Measurements from ENCODE around the gene FSD1. TPM values are rescaled to one million over a fixed set of nuclear protein-coding genes. Genes with fewer than 3 reads are reported as not detected.

FSD1 gene
- total RNA-seq, 2 donors from 2014 or later: 6.4 TPM; not detected in 1

GRCh38 chr19:4322942-4323665 is 18.7 kb downstream of the FSD1 start:
- no peaks in the 10 kb centered on the region for H3K4me1 ChIP-seq (replicated peaks)
- no peaks in the 10 kb centered on the region for H3K27me3 ChIP-seq (replicated peaks; ENCODE audit: insufficient read depth)
- H3K4me3 ChIP-seq: no peak overlapping the region
- intact Hi-C loops (cut with DNase I): no loop called here
- TF ChIP-seq POLR2A (IDR thresholded peaks at IDR 0.05) (no peak), POLR2AphosphoS5 (IDR thresholded peaks at IDR 0.05) (no peak), CTCF (IDR thresholded peaks at IDR 0.05) (no peak)
- 71% methylated on average over 37 of the region's 37 CpGs for WGBS
- no peak overlapping the region for H3K27ac ChIP-seq
- no peak for DNase-seq (ENCODE audit: low spot score)
- no peaks in the 10 kb centered on the region for H3K36me3 ChIP-seq
- no peaks in the 10 kb centered on the region for H3K9me3 ChIP-seq

GRCh38 chr19:4323692-4324091 is 19.3 kb downstream of the FSD1 start:
- intact Hi-C loops (cut with DNase I): no loop called here
- Histone ChIP-seq H3K27me3 (replicated peaks; ENCODE audit: insufficient read depth) (no peaks in the 10 kb centered on the region), H3K27ac (no peak overlapping the region), H3K36me3 (no peaks in the 10 kb centered on the region), H3K9me3 (no peaks in the 10 kb centered on the region), H3K4me3 (no peak overlapping the region), H3K4me1 (replicated peaks) (no peaks in the 10 kb centered on the region)
- TF ChIP-seq POLR2A (IDR thresholded peaks at IDR 0.05) (no peak), CTCF (IDR thresholded peaks at IDR 0.05) (no peak), POLR2AphosphoS5 (IDR thresholded peaks at IDR 0.05) (no peak)
- DNase-seq (ENCODE audit: low spot score): no peak
- 98% methylated on average over 7 of the region's 9 CpGs for WGBS

- TF ChIP-seq POLR2A (IDR thresholded peaks at IDR 0.05) (no peak), CTCF (IDR thresholded peaks at IDR 0.05) (no peak), POLR2AphosphoS5 (IDR thresholded peaks at IDR 0.05) (no peak)
Measured at GRCh38 chr19:4324228-4324627, 19.8 kb downstream of the FSD1 start.

GRCh38 chr19:4326215-4326836 is 21.9 kb downstream of the FSD1 start:
- H3K27ac ChIP-seq: no peak overlapping the region
- TF ChIP-seq POLR2AphosphoS5 (IDR thresholded peaks at IDR 0.05) (no peak), CTCF (IDR thresholded peaks at IDR 0.05) (no peak), POLR2A (IDR thresholded peaks at IDR 0.05) (no peak)
- WGBS: 66% methylated on average over 13 of the region's 13 CpGs
- DNase-seq (ENCODE audit: low spot score): no peak
- no peaks in the 10 kb centered on the region for H3K4me1 ChIP-seq (replicated peaks)
- H3K27me3 ChIP-seq (replicated peaks; ENCODE audit: insufficient read depth): no peaks in the 10 kb centered on the region
- intact Hi-C loops (cut with DNase I): no loop called here
- no peaks in the 10 kb centered on the region for H3K9me3 ChIP-seq
- no peak overlapping the region for H3K4me3 ChIP-seq
- no peaks in the 10 kb centered on the region for H3K36me3 ChIP-seq

More at GRCh38 chr19:4324228-4324627, 19.8 kb downstream of the FSD1 start:
- Histone ChIP-seq H3K27ac (no peak overlapping the region), H3K36me3 (no peaks in the 10 kb centered on the region), H3K9me3 (no peaks in the 10 kb centered on the region), H3K4me1 (replicated peaks) (no peaks in the 10 kb centered on the region), H3K4me3 (no peak overlapping the region), H3K27me3 (replicated peaks; ENCODE audit: insufficient read depth) (no peaks in the 10 kb centered on the region)
- WGBS: 87% methylated on average over 12 of the region's 12 CpGs
- DNase-seq (ENCODE audit: low spot score): no peak
- intact Hi-C loops (cut with DNase I): no loop called here

- H3K4me1 ChIP-seq (replicated peaks): no peaks in the 10 kb centered on the region
- intact Hi-C loops (cut with DNase I): no loop called here
- H3K27me3 ChIP-seq (replicated peaks; ENCODE audit: insufficient read depth): no peaks in the 10 kb centered on the region
- no peaks in the 10 kb centered on the region for H3K9me3 ChIP-seq
- WGBS: 58% methylated on average over 32 of the region's 33 CpGs
- no peak for DNase-seq (ENCODE audit: low spot score)
- TF ChIP-seq POLR2AphosphoS5 (IDR thresholded peaks at IDR 0.05) (no peak), CTCF (IDR thresholded peaks at IDR 0.05) (no peak), POLR2A (IDR thresholded peaks at IDR 0.05) (no peak)
- no peak overlapping the region for H3K27ac ChIP-seq
- H3K4me3 ChIP-seq: no peak overlapping the region
- H3K36me3 ChIP-seq: no peaks in the 10 kb centered on the region
Measured at GRCh38 chr19:4326837-4327251, 22.4 kb downstream of the FSD1 start.

Measured in prostate gland (tissue), 2 donors.